ENCODE data around the gene EXOSC5. TPM values are rescaled to one million over a fixed set of nuclear protein-coding genes. Genes with fewer than 3 reads are reported as not detected.

Gene EXOSC5
- total and polyA plus RNA-seq, 2 of the 4 experiments (the other 2 are of a cell fraction): 19.0 to 25.2 TPM

GRCh38 chr19:41422955-41423354 lies 25.8 kb upstream of the EXOSC5 start:
- DNase-seq: no peak
- intact Hi-C loops (cut with micrococcal nuclease) (loop anchor here (10.0 kb wide), 1 partner anchor 218 kb away; no protein-coding TSS in a partner anchor), in situ Hi-C loops (cut with MboI; ENCODE audit: low sequenced_read_pairs) (no loop called here), dilution Hi-C loops (cut with HindIII; ENCODE audit: low sequenced_read_pairs, unreplicated experiment) (no loop called here)
- no peak overlapping the region for H4K5ac ChIP-seq (ENCODE audit: low read depth, low read length)
- WGBS, 2 experiments (ENCODE audit: extremely low coverage in 2 of 2, insufficient read length in 1 of 2): 90% methylated on average over 4 of the region's 12 CpGs; no CpG with 5 or more reads in 1 of the 2 experiments
- no peak overlapping the region for H2BK20ac ChIP-seq (ENCODE audit: low read depth, low read length)
- TF ChIP-seq MAZ (IDR thresholded peaks at IDR 0.05; ENCODE audit: borderline replicate concordance, low read depth, low read length) (no peak), RFX5 (IDR thresholded peaks at IDR 0.05; ENCODE audit: low read depth, low read length) (no peak), RCOR1 (IDR thresholded peaks at IDR 0.05; ENCODE audit: insufficient replicate concordance, low read length) (no peak), MXI1 (IDR thresholded peaks at IDR 0.05; ENCODE audit: borderline replicate concordance, low read depth, low read length) (no peak), CHD1 (IDR thresholded peaks at IDR 0.05; ENCODE audit: low read depth, low read length) (no peak), BHLHE40 (IDR thresholded peaks at IDR 0.05; ENCODE audit: low read depth, low read length) (no peak), SMC3 (IDR thresholded peaks at IDR 0.05; ENCODE audit: low read depth, low read length) (no peak), FOS (IDR thresholded peaks at IDR 0.05; ENCODE audit: low read depth, low read length) (no peak), USF2 (IDR thresholded peaks at IDR 0.05; ENCODE audit: low read depth, low read length) (no peak), MAFK (IDR thresholded peaks at IDR 0.05; ENCODE audit: low read depth, low read length) (no peak), NFE2L2 (IDR thresholded peaks at IDR 0.05; ENCODE audit: low read depth, low read length) (no peak), CEBPB (IDR thresholded peaks at IDR 0.05; ENCODE audit: low read depth, low read length) (no peak), RAD21 (IDR thresholded peaks at IDR 0.05; ENCODE audit: low read length) (no peak), POLR2A (IDR thresholded peaks at IDR 0.05; ENCODE audit: low read depth, low read length) (no peak)
- no peak overlapping the region for H4K8ac ChIP-seq (ENCODE audit: low read depth in 2 of 2, low read length in 2 of 2)
- no peaks in the 10 kb centered on the region for H3K9me3 ChIP-seq (ENCODE audit: control insufficient read depth, insufficient read depth, low read length)
- H4K91ac ChIP-seq (ENCODE audit: insufficient read depth, low read depth, low read length): no peak overlapping the region
- no peak overlapping the region for H3K4ac ChIP-seq (ENCODE audit: low read depth, low read length)
- no peaks in the 10 kb centered on the region; the same call in 1 of the 2 replicates for H3K9me1 ChIP-seq (ENCODE audit: insufficient read depth, low read length)
- peaks cover 48% of the 10 kb centered on the region for H3K36me3 ChIP-seq (ENCODE audit: control insufficient read depth, insufficient read depth, low read length)
- H4K20me1 ChIP-seq (ENCODE audit: insufficient read depth, low read length): no peaks in the 10 kb centered on the region
- H3K27ac ChIP-seq (ENCODE audit: insufficient read depth, low read length): no peak overlapping the region
- H3K4me2 ChIP-seq (ENCODE audit: low read depth, low read length): no peak overlapping the region
- H3K9ac ChIP-seq (ENCODE audit: low read depth, low read length): no peak overlapping the region
- peak overlapping the region; percentile 14 for H2AFZ ChIP-seq (replicated peaks; ENCODE audit: low read length, poor library complexity)
- no peaks in the 10 kb centered on the region for H3K79me1 ChIP-seq (ENCODE audit: low read depth in 1 of 2, low read length in 2 of 2)
- no peak overlapping the region for H2AK5ac ChIP-seq (ENCODE audit: low read depth, low read length)
- no peak overlapping the region for H3K18ac ChIP-seq (ENCODE audit: low read depth, low read length)
- no peak overlapping the region for H3K4me3 ChIP-seq (ENCODE audit: insufficient read depth, low read depth, low read length)
- no peaks in the 10 kb centered on the region for H3K27me3 ChIP-seq (ENCODE audit: control insufficient read depth, insufficient read depth, low read length)
- H3K4me1 ChIP-seq (ENCODE audit: control insufficient read depth, insufficient read depth, low read length): peaks cover 10% of the 10 kb centered on the region; the same call in 1 of the 2 replicates
- H2BK15ac ChIP-seq (ENCODE audit: low read depth, low read length): no peak overlapping the region
- POLR2A ChIA-PET (ENCODE audit: unreplicated experiment): no interaction called here
- H2BK120ac ChIP-seq (ENCODE audit: low read depth, low read length): no peak overlapping the region
- no peak overlapping the region for H3K23ac ChIP-seq (ENCODE audit: low read depth, low read length)
- no peak for ATAC-seq (ENCODE audit: low read depth)
- H3K56ac ChIP-seq (ENCODE audit: extremely low read depth, insufficient read depth, low read length): no peak overlapping the region
- BruUV-seq (replicated peaks): no TSS peak
- H2BK5ac ChIP-seq (ENCODE audit: low read depth, low read length, poor library complexity, severe bottlenecking): no peak overlapping the region
- no peak overlapping the region for H3K14ac ChIP-seq (replicated peaks; ENCODE audit: low read depth, low read length)
- no peak overlapping the region for H2AK9ac ChIP-seq (replicated peaks; ENCODE audit: low read depth, low read length, poor library complexity)
- CTCF ChIA-PET: no interaction called here
